Measurements from ENCODE around the gene GPR78. TPM values are rescaled to one million over a fixed set of nuclear protein-coding genes. Genes with fewer than 3 reads are reported as not detected.
"Not testable (repeated sequence)": the region's sequence is repeated elsewhere in the genome, so short reads cannot be mapped to it uniquely, and the experiment has no call there.

GPR78 gene
- total RNA-seq, 1 donor from 2014 or later, result 0.16 TPM

DNA sequence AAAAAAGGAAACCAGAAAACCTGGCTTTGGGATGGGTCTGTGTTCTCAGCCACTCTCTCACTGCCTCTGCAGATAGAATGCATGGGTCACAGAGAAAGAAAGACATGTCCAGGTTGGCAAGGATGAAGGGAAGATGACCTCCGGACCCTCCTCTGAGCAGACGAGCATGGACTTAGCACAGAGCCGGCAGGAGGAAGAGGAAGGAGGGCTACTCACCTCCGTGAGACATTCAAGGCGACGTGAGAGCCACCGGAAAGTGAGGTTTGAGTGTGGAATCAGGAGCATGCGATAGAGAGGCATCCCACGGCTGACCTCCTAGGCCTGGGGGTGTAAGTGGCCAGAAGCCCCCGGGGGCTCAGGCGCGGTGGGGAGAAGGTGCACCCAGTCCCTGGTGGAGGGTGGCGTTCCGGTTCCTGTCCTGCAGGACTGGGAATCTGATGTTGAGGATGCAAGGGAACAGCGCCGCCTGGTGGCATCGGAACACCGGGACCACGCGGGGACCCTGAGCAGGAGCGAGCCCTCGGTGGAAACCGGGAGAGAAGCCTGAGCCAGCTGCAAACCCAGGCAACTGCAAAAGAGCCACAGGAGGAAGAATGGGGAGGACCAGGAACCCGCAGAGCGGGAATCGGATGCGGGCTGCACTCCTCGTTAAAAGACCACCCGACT is 50.2 kb downstream of the GPR78 start:
- not testable (repeated sequence) for H3K36me3 Mint-ChIP-seq (ENCODE audit: low read depth, unreplicated experiment); H2AFZ ChIP-seq (ENCODE audit: low read depth, low read length); H3K27me3 ChIP-seq (ENCODE audit: insufficient read depth, low read length); FAIRE-seq; H3K4me1 Mint-ChIP-seq (ENCODE audit: low read depth, unreplicated experiment); H3K4me1 ChIP-seq (ENCODE audit: insufficient read depth, low read length); H3K27ac Mint-ChIP-seq (ENCODE audit: unreplicated experiment); H3K9ac ChIP-seq (ENCODE audit: low read length); H3K9me3 ChIP-seq (ENCODE audit: insufficient read depth, low read depth, low read length); H3K9me3 Mint-ChIP-seq (ENCODE audit: unreplicated experiment); H3K36me3 ChIP-seq (ENCODE audit: insufficient read depth, low read length); H4K20me1 ChIP-seq (ENCODE audit: insufficient read depth, low read length); DNase-seq (ENCODE audit: low read depth); H3K4me3 Mint-ChIP-seq (ENCODE audit: unreplicated experiment); H3K4me2 ChIP-seq (ENCODE audit: low read length); H3K27ac ChIP-seq (ENCODE audit: low read depth, low read length); H3K4me3 ChIP-seq (ENCODE audit: insufficient read depth, low read depth, low read length); H3K27me3 Mint-ChIP-seq (ENCODE audit: low read depth, unreplicated experiment); H3K79me2 ChIP-seq (ENCODE audit: insufficient read depth, low read length)

DNA sequence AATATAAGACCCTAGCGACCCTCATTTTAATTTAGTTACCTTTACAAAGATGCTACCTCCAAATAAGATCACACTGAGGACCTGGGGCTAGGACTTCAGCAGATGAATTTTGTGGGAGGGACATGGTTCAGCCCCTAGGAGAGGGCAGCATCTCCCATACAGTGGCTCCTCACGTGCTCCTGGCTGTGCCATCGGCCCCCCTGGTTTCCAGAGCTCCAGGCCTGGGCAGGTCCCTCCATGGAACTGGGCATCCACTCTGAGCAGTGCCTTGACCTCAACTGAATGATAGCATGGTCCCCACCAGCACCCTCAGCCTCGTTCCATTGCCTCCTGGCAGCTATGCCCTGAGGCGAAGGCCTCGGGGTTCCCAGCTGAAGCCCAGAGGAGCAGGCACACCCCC is 51.7 kb downstream of the GPR78 start:
- not testable (repeated sequence) for H3K36me3 Mint-ChIP-seq (ENCODE audit: low read depth, unreplicated experiment); H4K20me1 ChIP-seq (ENCODE audit: insufficient read depth, low read length)

DNA sequence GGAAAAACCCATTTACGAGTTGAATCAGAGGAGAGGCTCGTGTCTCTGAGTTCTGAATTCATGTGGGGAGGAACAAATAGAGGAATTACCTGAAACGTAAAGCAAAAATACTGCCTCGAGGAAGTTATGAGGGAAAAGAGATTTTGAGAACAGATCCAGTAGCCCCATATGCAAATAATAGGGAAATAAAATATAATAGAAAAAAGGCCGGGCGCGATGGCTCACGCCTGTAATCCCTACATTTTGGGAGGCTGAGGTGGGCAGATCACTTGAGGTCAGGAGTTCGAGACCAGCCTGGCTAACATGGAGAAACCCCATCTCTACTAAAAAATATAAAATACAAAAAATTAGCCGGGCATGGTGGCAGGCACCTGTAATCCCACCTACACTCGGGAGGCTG is 54.6 kb downstream of the GPR78 start:
- H3K9me3 Mint-ChIP-seq (ENCODE audit: unreplicated experiment); H3K9ac ChIP-seq (ENCODE audit: low read length); H3K9me3 ChIP-seq (ENCODE audit: insufficient read depth, low read depth, low read length); H3K4me3 ChIP-seq (ENCODE audit: insufficient read depth, low read depth, low read length); H3K27me3 ChIP-seq (ENCODE audit: insufficient read depth, low read length); H3K4me2 ChIP-seq (ENCODE audit: low read length); H3K27ac Mint-ChIP-seq (ENCODE audit: unreplicated experiment); H4K20me1 ChIP-seq (ENCODE audit: insufficient read depth, low read length); H3K4me1 Mint-ChIP-seq (ENCODE audit: low read depth, unreplicated experiment); H3K27ac ChIP-seq (ENCODE audit: low read depth, low read length); H3K4me3 Mint-ChIP-seq (ENCODE audit: unreplicated experiment); H2AFZ ChIP-seq (ENCODE audit: low read depth, low read length); H3K36me3 ChIP-seq (ENCODE audit: insufficient read depth, low read length); FAIRE-seq; H3K36me3 Mint-ChIP-seq (ENCODE audit: low read depth, unreplicated experiment); DNase-seq (ENCODE audit: low read depth); H3K4me1 ChIP-seq (ENCODE audit: insufficient read depth, low read length); H3K79me2 ChIP-seq (ENCODE audit: insufficient read depth, low read length): not testable (repeated sequence)
- H3K27me3 Mint-ChIP-seq (ENCODE audit: low read depth, unreplicated experiment), result peaks cover 17% of the 10 kb centered on the region

More for the DNA sequence above, 51.7 kb downstream of the GPR78 start:
- not testable (repeated sequence) for H3K9me3 Mint-ChIP-seq (ENCODE audit: unreplicated experiment); H3K27ac ChIP-seq (ENCODE audit: low read depth, low read length); FAIRE-seq; H3K36me3 ChIP-seq (ENCODE audit: insufficient read depth, low read length); H3K4me1 ChIP-seq (ENCODE audit: insufficient read depth, low read length); DNase-seq (ENCODE audit: low read depth); H3K4me1 Mint-ChIP-seq (ENCODE audit: low read depth, unreplicated experiment); H3K9ac ChIP-seq (ENCODE audit: low read length); H3K4me2 ChIP-seq (ENCODE audit: low read length); H3K27me3 ChIP-seq (ENCODE audit: insufficient read depth, low read length); H3K4me3 Mint-ChIP-seq (ENCODE audit: unreplicated experiment); H3K27ac Mint-ChIP-seq (ENCODE audit: unreplicated experiment); H3K9me3 ChIP-seq (ENCODE audit: insufficient read depth, low read depth, low read length); H3K4me3 ChIP-seq (ENCODE audit: insufficient read depth, low read depth, low read length); H3K27me3 Mint-ChIP-seq (ENCODE audit: low read depth, unreplicated experiment); H2AFZ ChIP-seq (ENCODE audit: low read depth, low read length); H3K79me2 ChIP-seq (ENCODE audit: insufficient read depth, low read length)

DNA sequence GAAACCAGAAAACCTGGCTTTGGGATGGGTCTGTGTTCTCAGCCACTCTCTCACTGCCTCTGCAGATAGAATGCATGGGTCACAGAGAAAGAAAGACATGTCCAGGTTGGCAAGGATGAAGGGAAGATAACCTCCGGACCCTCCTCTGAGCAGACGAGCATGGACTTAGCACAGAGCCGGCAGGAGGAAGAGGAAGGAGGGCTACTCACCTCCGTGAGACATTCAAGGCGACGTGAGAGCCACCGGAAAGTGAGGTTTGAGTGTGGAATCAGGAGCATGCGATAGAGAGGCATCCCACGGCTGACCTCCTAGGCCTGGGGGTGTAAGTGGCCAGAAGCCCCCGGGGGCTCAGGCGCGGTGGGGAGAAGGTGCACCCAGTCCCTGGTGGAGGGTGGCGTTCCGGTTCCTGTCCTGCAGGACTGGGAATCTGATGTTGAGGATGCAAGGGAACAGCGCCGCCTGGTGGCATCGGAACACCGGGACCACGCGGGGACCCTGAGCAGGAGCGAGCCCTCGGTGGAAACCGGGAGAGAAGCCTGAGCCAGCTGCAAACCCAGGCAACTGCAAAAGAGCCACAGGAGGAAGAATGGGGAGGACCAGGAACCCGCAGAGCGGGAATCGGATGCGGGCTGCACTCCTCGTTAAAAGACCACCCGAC is 55.8 kb downstream of the GPR78 start:
- not testable (repeated sequence) for H3K4me1 Mint-ChIP-seq (ENCODE audit: low read depth, unreplicated experiment); H3K27ac Mint-ChIP-seq (ENCODE audit: unreplicated experiment); H3K27ac ChIP-seq (ENCODE audit: low read depth, low read length); H3K27me3 ChIP-seq (ENCODE audit: insufficient read depth, low read length); H3K4me3 ChIP-seq (ENCODE audit: insufficient read depth, low read depth, low read length); H3K9ac ChIP-seq (ENCODE audit: low read length); H3K36me3 ChIP-seq (ENCODE audit: insufficient read depth, low read length); H2AFZ ChIP-seq (ENCODE audit: low read depth, low read length); H3K4me2 ChIP-seq (ENCODE audit: low read length); H3K9me3 ChIP-seq (ENCODE audit: insufficient read depth, low read depth, low read length); H3K4me3 Mint-ChIP-seq (ENCODE audit: unreplicated experiment); H3K79me2 ChIP-seq (ENCODE audit: insufficient read depth, low read length); H3K9me3 Mint-ChIP-seq (ENCODE audit: unreplicated experiment); H3K36me3 Mint-ChIP-seq (ENCODE audit: low read depth, unreplicated experiment); DNase-seq (ENCODE audit: low read depth); H4K20me1 ChIP-seq (ENCODE audit: insufficient read depth, low read length); FAIRE-seq; H3K4me1 ChIP-seq (ENCODE audit: insufficient read depth, low read length)
- peaks cover 29% of the 10 kb centered on the region for H3K27me3 Mint-ChIP-seq (ENCODE audit: low read depth, unreplicated experiment)

Other genes with a start within 250 kb of the GPR78 start
- gene ACOX3, start 139.7 kb upstream of the GPR78 start, total RNA-seq, result 45.6 and 54.6 TPM in 2 replicates
- gene TRMT44, start 139.6 kb upstream of the GPR78 start, total RNA-seq, result 12.2 and 18.0 TPM in 2 replicates
- 6.3 and 6.8 TPM in 2 replicates for gene CPZ, start 12.4 kb downstream of the GPR78 start, total RNA-seq